Stimulated activated CD8-positive, alpha-beta memory T cell treated with anti-CD3 and anti-CD28 coated beads, Interleukin-15, amount 100 ng/mL, for 24 hours (primary cell): ENCODE results near the gene PYY.
"Not testable (repeated sequence)": the region's sequence is repeated elsewhere in the genome, so short reads cannot be mapped to it uniquely, and the experiment has no call there.

Source experiments
- DNase-seq: peaks from one replicate; pipeline ENCODE4 v3.0.0-alpha.2; 2020; ENCODE audit warnings: low read depth

PYY gene

GRCh38 chr17:43978078-43978477, 24.3 kb upstream of the PYY start:
- no peak for DNase-seq

DNA sequence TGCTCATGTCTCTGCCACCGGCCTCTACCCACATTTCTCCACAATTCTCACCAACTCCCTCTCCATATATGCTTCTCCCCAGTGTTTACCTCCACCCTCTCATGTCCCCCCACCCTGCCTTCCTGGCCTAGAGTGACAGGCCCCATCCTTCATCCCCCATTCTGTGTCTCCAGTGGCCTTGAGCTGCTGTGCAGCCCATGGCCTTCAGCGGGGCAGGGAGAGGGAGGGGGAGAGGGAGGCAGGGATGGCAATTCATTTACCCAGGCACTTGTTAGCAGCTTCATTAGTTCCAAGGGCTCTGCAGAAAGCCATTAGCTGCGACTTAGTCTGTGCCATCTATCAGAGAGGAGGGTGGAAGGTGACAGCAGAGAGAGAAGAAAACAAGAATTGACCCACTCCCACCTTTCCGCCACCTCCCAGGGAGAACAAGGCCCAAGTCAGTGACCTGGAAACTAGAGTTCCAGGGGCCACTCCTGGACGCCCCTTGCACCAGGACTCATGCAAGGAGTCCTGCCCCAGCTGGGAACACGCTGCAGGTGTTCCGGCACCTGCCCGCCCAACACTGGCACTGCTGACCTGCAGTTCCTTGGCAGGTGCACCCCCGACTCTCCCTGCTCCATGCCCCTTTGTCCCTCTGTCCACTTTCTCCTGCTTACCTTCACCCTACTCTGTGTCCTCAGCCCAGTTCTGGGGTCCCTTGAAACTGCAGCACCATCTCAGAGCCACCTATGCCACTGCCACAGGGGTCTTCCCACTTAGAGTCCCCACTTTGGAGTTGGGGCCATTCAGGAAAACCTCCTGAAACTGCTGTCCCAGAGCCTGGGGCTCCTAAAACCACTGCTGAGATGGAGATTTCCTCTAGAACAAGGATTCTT, 23.5 kb upstream of the PYY start:
- DNase-seq: no peak

GRCh38 chr17:43975898-43976297, 22.2 kb upstream of the PYY start:
- DNase-seq: no peak

- DNase-seq: no peak
Measured at GRCh38 chr17:43974382-43975266, 20.9 kb upstream of the PYY start.

GRCh38 chr17:43972444-43973212, 18.9 kb upstream of the PYY start:
- DNase-seq: not testable (repeated sequence)

GRCh38 chr17:43971436-43971835, 17.7 kb upstream of the PYY start:
- not testable (repeated sequence) for DNase-seq

DNA sequence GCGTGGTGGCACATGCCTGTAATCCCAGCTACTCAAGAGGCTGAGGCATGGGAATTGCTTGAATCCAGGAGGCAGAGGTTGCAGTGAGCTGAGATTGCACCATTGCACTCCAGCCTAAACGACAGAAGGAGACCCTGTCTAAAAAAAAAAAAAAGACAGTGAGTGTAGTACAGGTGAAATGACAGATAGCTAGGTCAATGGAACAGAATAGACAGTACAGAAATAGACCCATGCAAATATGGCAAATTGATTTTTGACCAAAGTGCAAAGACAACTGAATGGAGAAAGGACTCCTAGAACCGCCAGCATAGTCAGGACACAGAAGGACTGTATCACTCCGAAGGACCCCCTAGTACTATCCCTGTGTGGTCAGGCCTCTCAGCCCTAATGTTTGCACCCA, 16.6 kb upstream of the PYY start:
- DNase-seq: no peak

GRCh38 chr17:43967251-43967875, 13.6 kb upstream of the PYY start:
- DNase-seq: no peak

- DNase-seq: no peak
Measured at GRCh38 chr17:43966276-43966675, 12.5 kb upstream of the PYY start.

GRCh38 chr17:43962479-43962878, 8.7 kb upstream of the PYY start:
- DNase-seq: no peak

GRCh38 chr17:43961954-43962353, 8.2 kb upstream of the PYY start:
- no peak for DNase-seq

DNA sequence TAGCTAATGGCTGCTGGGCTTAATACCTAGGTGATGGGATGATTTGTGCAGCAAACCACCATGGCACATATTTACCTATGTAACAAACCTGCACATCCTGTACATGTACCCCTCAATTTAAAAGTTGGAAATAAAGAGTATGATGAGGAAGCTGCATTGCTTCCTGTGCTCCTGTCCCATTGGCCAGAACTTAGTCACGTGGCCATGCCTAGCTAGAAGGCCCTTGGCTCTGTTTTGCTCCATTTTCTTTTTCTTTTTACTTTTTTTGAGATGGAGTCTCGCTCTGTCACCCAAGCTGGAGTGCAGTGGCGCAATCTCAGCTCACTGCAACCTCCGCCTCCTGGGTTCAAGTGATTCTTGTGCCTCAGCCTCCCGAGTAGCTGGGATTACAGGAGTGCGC, 7.6 kb upstream of the PYY start:
- not testable (repeated sequence) for DNase-seq

DNA sequence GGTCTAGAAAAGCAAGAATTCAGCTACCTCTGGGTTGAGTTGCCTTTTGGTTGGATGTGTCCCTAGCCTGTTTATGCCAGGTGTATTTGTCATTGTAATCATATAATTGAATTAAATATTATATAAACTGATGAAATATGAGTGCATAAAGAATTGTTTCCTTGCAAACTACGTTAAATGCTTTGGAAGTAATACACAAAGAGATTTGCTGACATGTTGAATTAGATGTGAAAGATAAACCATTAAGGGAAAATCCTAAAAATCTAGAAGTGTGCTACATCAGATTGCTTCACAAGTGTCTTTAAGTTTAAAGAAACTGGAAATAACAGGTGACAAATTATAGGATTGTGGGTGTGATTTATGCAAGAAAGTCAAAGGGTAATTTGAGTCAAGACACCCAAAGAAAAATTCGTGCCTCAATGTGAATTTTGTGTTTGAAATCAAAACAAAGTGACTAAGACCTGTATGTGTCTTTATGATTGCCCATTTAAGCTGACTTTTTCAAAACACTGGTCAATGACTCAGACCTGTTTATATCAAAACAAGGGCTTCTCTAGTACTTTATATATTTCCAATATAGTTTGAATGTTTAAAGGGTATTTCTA, 5.1 kb upstream of the PYY start:
- no peak for DNase-seq

GRCh38 chr17:43956222-43956621, 2.5 kb upstream of the PYY start:
- DNase-seq: no peak

GRCh38 chr17:43952724-43953666, 745 bp downstream of the PYY start:
- DNase-seq: no peak

DNA sequence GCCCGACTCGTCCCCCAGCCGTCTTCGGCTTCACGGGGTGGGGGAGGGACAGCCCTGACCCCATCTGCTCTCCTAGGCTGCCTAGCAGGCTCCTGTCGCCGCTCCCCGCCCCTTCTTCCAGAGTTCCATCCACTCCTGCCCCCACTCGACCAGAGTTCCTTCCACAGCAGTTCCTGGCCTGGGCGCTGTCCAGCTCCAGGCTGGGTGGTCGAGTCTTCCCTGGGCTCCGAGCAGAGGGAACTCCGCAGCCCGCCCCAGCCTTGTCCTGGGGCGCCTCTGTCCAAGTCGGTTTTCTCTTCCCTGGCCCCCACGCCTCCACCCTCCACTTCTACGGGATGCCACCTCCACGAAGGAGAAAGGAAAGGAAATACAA, 1.4 kb downstream of the PYY start:
- DNase-seq: no peak

GRCh38 chr17:43951750-43952149, 2.0 kb downstream of the PYY start:
- DNase-seq: no peak

- DNase-seq: no peak
Measured at GRCh38 chr17:43950554-43950953, 3.2 kb downstream of the PYY start.

DNA sequence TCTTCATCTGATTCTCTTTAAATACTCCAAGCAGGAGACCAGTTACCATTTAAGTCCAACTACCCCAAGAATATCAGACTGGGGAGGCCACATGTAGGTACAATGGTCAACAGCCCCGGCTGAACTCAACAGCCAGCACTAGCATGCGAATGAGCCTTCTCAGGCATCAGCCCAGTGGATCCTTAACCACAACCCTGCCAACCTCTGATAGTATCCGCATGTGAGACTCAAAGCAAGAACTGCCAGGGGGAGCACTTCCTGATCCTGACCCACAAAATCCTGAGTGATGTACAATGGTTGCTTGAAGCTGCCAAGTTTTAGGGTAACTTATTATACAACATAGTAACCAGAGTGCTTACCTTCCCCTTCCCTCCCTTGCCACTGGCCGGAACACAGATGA, 4.0 kb downstream of the PYY start:
- no peak for DNase-seq

DNA sequence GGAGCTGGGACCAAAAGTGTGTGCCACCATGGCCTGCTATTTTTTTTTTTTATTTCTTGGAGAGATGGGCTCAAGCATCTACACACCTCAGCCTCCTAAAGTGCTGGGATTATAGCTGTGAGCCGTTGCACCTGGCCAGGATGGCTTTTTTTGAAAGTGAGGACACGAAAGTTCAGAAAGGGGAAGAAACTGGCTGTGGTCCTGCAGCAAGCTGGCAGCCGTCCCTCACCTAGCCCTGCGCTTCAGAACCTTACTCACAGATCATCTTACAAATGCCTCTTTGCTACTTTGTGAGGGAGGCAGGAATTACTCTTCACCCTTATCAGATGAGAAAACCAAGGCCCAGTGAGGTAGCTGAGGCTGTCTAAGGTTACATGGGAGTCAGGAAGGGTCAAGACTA, 7.0 kb downstream of the PYY start:
- no peak for DNase-seq
